Osteocyte (in vitro differentiated cells): Measurements from ENCODE around the gene TLR5. TPM values are rescaled to one million over a fixed set of nuclear protein-coding genes. Genes with fewer than 3 reads are reported as not detected.

Source experiments
- DNase-seq: peaks from one replicate; pipeline ENCODE4 v3.0.0; 2021; ENCODE audit warnings: mixed read lengths; ENCODE audit not compliant: unreplicated experiment; ENCODE audit errors: extremely low spot score
- H3K27ac Mint-ChIP-seq: one replicate; pipeline ENCODE4 v1.8.0; 2021; ENCODE audit warnings: mild to moderate bottlenecking, mixed read lengths; ENCODE audit not compliant: unreplicated experiment
- H3K27me3 Mint-ChIP-seq: one replicate; pipeline ENCODE4 v1.8.0; 2021; ENCODE audit warnings: mixed read lengths; ENCODE audit not compliant: unreplicated experiment
- H3K36me3 Mint-ChIP-seq: one replicate; pipeline ENCODE4 v1.8.0; 2021; ENCODE audit warnings: mixed read lengths; ENCODE audit not compliant: unreplicated experiment
- H3K4me1 Mint-ChIP-seq: one replicate; pipeline ENCODE4 v1.8.0; 2021; ENCODE audit warnings: mixed read lengths; ENCODE audit not compliant: unreplicated experiment
- H3K4me3 Mint-ChIP-seq: one replicate; pipeline ENCODE4 v1.8.0; 2021; ENCODE audit warnings: mild to moderate bottlenecking, moderate library complexity, mixed read lengths; ENCODE audit not compliant: unreplicated experiment
- H3K9me3 Mint-ChIP-seq: one replicate; pipeline ENCODE4 v1.8.0; 2021; ENCODE audit warnings: mixed read lengths; ENCODE audit not compliant: unreplicated experiment
- total RNA-seq: library from RNA; stranded (reverse); gene quantifications from 2 replicates; pipeline ENCODE4 v1.2.1, GENCODE V29; 2021
- TF ChIP-seq, protein P1 (sequence below): fragments of 200-600 bp; sonication (generic); IDR thresholded peaks from 2 replicates; pipeline ENCODE4 v1.5.0; 2021; ENCODE audit warnings: antibody characterized with exemption, mild to moderate bottlenecking, moderate library complexity

The TLR5 gene
- total RNA-seq, 1 donor from 2014 or later: not detected

DNA sequence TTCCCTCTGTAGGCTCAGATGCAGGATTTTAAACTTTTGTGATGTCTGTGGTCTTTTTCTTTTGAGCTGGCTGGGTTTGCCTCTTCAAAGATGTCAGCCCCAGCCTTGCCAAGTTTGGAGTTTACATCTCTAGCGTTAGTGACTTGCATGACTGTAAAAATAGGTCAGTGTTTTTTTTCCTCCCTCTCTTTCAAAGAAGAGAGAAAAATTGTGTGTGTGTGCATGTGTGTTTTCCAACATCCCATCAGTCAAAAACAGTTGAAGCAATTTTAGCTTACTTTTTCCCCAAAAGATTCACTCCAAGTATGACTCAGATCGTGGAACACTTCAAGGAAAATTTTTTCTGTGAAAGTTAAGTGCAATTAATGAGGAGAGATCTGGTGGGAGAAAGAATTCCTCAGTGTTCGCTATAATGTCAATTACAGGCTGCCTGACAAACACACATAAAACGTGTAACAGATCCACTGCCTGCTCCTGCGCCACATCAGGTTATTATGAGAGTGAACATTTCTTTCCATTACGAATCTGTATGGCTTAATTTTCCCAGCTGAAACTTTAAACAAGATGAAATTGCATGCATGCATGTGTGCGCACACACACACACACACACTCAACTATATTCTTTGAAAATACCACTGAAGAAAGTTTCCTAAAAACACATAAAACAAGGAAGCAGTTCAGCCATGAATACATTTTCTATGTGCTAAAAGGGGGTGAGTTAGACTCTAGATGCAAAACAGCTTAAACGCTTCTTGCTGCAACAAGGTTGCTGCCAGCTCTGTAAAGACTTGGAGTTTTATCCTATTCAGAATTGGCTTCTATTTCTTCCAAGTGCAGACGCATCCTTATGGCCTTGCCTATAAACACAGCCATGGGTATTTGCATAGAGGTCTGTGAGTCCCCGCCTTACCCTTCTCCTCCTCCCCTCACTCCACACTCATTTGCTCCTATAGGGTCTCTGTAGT lies 55.5 kb downstream of the TLR5 start:
- TF ChIP-seq, protein P1, sequence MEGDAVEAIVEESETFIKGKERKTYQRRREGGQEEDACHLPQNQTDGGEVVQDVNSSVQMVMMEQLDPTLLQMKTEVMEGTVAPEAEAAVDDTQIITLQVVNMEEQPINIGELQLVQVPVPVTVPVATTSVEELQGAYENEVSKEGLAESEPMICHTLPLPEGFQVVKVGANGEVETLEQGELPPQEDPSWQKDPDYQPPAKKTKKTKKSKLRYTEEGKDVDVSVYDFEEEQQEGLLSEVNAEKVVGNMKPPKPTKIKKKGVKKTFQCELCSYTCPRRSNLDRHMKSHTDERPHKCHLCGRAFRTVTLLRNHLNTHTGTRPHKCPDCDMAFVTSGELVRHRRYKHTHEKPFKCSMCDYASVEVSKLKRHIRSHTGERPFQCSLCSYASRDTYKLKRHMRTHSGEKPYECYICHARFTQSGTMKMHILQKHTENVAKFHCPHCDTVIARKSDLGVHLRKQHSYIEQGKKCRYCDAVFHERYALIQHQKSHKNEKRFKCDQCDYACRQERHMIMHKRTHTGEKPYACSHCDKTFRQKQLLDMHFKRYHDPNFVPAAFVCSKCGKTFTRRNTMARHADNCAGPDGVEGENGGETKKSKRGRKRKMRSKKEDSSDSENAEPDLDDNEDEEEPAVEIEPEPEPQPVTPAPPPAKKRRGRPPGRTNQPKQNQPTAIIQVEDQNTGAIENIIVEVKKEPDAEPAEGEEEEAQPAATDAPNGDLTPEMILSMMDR: no peak
- Mint-ChIP-seq H3K4me3 (no peak overlapping the region), H3K36me3 (no peaks in the 10 kb centered on the region), H3K27ac (no peak overlapping the region), H3K4me1 (no peaks in the 10 kb centered on the region), H3K9me3 (no peaks in the 10 kb centered on the region), H3K27me3 (peaks cover 26% of the 10 kb centered on the region)
- DNase-seq: no peak

DNA sequence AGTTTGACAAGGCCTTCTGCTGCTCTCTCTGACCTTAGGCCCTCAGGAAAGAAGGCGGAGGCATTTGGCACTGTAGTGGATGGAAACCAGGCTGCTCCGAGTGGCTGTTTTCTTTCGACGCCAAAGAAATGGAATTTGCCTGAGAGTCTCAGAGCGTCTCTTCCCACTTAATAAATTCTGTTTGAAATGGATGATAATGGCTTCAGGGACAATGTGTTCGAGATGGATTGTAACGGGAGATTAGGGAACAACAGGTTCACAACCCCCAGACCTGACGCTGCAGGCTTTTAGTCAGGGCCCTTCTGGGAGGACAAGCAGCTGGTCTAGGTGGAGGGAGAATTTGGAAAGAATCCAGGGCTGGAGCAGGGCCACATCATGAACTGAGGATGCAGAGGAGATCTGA lies 58.6 kb downstream of the TLR5 start:
- no peak for DNase-seq

DNA sequence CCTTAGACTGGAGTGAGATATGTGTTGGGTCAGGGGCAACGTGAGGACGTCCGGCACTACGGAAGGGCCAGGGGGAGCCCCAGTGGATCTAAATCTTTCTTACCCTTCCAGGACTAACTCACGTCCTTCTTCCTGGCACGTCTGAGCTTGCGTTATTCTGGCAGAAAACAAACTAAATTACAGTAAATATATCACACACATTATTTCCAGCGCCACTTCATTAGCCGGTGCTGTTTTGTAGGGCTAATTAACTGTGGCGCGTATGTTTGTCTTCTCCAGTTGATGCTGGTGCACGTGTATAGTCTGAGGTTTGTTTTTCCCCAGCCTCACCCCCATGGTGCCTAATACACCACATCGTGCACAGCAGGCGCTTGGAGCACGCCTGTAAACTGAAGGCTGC lies 59.2 kb downstream of the TLR5 start:
- H3K27ac Mint-ChIP-seq: no peak overlapping the region
- no peaks in the 10 kb centered on the region for H3K36me3 Mint-ChIP-seq
- TF ChIP-seq, protein P1: no peak
- H3K9me3 Mint-ChIP-seq: no peaks in the 10 kb centered on the region
- DNase-seq: no peak
- peaks cover 5% of the 10 kb centered on the region for H3K4me1 Mint-ChIP-seq
- peaks cover 26% of the 10 kb centered on the region for H3K27me3 Mint-ChIP-seq
- no peak overlapping the region for H3K4me3 Mint-ChIP-seq

More for the DNA sequence above, 58.6 kb downstream of the TLR5 start:
- Mint-ChIP-seq H3K4me1 (peaks cover 5% of the 10 kb centered on the region), H3K9me3 (no peaks in the 10 kb centered on the region), H3K4me3 (no peak overlapping the region), H3K27ac (no peak overlapping the region), H3K36me3 (no peaks in the 10 kb centered on the region), H3K27me3 (peaks cover 26% of the 10 kb centered on the region)
- TF ChIP-seq, protein P1: no peak

DNA sequence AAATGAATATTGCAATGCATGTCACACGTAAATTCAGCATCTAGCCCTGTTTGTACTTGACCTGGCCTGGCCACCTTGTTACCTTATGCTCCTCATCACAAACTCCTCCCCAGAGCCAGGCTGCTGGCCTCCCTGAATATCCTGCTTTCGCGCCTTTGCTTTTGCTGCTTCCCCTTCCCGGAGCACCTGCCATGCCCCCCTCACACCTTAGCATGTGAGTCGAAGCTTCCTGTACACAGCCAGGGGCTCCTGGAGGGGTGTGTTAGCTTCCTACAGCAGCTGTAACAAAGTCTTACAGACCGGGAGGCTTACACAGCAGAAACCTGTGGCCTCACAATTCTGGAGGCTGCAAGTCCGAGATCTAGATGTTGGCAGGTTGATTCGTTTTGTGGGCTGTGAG lies 60.1 kb downstream of the TLR5 start:
- Mint-ChIP-seq H3K9me3 (no peaks in the 10 kb centered on the region), H3K36me3 (no peaks in the 10 kb centered on the region), H3K27ac (no peak overlapping the region), H3K4me1 (peaks cover 5% of the 10 kb centered on the region), H3K4me3 (no peak overlapping the region), H3K27me3 (peaks cover 17% of the 10 kb centered on the region)
- DNase-seq: no peak
- TF ChIP-seq, protein P1: no peak
